GM13976 (cell line): ENCODE measurements around the gene BCL2L12.

ENCODE experiments used
- DNase-seq: peaks from one replicate; pipeline ENCODE4 v3.0.0; 2012; ENCODE audit warnings: low spot score
- in situ Hi-C: fragments of 300-500 bp; cut with MboI; formaldehyde crosslinking; loops from one replicate; pipeline ENCODE4 v1.12.0; 2022; ENCODE audit warnings: low sequenced_read_pairs, mixed read lengths, inconsistent platforms; ENCODE audit not compliant: unreplicated experiment
- TF ChIP-seq, protein P1 (sequence below): IDR thresholded peaks from 2 replicates; pipeline ENCODE4 v1.5.1; 2012; ENCODE audit warnings: borderline replicate concordance, mild to moderate bottlenecking; ENCODE audit not compliant: insufficient read depth; ENCODE audit errors: extremely low read depth, missing control alignments, control extremely low read depth

Gene BCL2L12

GRCh38 chr19:49690079-49690655 lies 24.4 kb downstream of the BCL2L12 start:
- in situ Hi-C loops: no loop called here
- TF ChIP-seq, protein P1, sequence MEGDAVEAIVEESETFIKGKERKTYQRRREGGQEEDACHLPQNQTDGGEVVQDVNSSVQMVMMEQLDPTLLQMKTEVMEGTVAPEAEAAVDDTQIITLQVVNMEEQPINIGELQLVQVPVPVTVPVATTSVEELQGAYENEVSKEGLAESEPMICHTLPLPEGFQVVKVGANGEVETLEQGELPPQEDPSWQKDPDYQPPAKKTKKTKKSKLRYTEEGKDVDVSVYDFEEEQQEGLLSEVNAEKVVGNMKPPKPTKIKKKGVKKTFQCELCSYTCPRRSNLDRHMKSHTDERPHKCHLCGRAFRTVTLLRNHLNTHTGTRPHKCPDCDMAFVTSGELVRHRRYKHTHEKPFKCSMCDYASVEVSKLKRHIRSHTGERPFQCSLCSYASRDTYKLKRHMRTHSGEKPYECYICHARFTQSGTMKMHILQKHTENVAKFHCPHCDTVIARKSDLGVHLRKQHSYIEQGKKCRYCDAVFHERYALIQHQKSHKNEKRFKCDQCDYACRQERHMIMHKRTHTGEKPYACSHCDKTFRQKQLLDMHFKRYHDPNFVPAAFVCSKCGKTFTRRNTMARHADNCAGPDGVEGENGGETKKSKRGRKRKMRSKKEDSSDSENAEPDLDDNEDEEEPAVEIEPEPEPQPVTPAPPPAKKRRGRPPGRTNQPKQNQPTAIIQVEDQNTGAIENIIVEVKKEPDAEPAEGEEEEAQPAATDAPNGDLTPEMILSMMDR: no peak
- DNase-seq: no peak

DNA sequence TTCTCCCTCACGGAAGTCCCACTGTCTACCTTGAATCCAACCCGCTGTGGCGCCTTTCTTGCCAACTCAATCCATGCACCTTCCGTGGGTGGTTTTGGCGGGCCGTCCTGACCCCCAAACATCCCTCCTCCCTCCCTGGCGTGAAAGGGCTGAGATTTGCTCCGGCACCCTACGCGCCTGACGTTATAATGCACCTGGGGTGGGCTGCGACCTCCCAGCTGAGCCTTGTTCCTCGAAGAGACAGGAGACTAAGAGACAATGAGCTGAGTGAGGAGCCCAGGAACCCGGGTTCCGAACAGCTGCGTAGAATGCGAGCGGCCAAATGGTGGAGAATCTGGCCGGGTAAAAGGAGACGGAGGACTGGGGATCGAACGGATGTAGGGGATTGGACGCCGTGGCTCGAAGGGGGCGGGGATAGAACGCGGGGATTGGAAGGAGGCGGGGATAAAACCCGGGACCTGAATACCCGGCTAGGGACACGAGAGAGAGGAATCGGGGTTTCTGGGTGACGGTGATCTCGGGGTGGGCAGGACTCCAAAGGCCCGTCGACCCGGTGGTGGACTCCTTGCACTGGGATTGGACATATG lies 25.0 kb downstream of the BCL2L12 start, which contains the start of gene CPT1C:
Gene CPT1C, plus strand, starts transcription at position 461 of the 587 bp plus-strand sequence. CDS start 1,137 bp downstream, outside the sequence.
- in situ Hi-C loops: no loop called here
- DNase-seq: peak; percentile 73
- TF ChIP-seq, protein P1: no peak

GRCh38 chr19:49691243-49692146 lies 25.8 kb downstream of the BCL2L12 start:
- in situ Hi-C loops: no loop called here

DNA sequence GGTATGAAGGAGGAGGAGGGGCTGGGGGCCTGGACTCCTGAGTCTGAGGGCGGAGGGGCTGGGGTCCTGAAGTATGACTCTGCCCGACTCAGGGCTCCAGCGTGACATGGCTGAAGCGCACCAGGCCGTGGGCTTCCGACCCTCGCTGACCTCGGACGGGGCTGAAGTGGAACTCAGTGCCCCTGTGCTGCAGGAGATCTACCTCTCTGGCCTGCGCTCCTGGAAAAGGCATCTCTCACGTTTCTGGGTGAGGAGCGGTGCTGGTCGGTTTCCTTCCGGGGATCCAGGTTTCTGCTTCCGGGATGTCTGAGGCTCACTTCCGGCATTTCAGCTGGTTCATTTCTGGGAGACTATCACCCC lies 26.4 kb downstream of the BCL2L12 start:
- TF ChIP-seq, protein P1: no peak
- DNase-seq: no peak

More at GRCh38 chr19:49691243-49692146, 25.8 kb downstream of the BCL2L12 start:
- DNase-seq: no peak
- TF ChIP-seq, protein P1: no peak

DNA sequence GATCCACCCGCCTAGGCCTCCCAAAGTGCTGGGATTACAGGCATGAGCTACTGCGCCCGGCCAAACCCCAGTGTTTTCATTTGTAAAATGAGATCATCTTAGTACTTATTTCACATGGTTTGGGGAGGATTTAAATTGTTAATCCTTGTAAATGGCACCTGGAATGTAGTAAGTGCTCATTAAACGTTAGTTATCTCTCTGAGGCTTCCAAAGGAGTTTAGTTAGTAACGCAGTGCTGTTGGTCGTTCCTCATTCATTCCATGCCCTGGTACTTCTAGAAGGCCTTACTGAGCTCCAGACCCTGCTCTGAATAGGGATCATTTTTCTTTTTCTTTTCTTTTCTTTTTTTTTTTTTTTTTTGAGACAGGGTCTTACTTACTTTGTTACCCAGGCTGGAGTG lies 30.4 kb downstream of the BCL2L12 start:
- in situ Hi-C loops: no loop called here
- TF ChIP-seq, protein P1: no peak
- DNase-seq: no peak

More for the DNA sequence above, 26.4 kb downstream of the BCL2L12 start:
- in situ Hi-C loops: no loop called here

DNA sequence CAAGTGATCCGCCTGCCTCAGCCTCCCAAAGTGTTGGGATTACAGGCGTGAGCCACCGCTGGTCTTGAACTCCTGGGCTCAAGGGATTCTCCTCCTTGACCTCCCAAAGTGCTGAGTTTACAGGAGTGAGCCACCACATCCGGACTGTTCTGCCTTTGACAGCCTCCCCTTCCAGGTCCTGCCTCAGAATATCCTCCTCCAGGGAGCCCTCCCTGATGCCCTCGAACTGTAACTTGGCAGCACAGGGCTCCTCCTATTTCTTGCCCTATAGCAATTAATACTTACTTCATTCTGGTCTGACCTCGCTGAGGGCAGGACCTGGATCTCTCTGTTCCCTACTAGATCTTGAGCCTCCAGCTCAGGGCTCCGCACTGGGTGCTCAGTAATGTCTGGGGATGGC lies 31.1 kb downstream of the BCL2L12 start:
- TF ChIP-seq, protein P1: no peak
- no peak for DNase-seq
- in situ Hi-C loops: no loop called here
